Activated CD4-positive, alpha-beta T cell treated with anti-CD3 and anti-CD28 coated beads, Interleukin-2, Interleukin-6, amounts not matched to agents 100 ng/mL and 50 ng/mL, durations not matched to agents 16 hours and 8 hours (primary cell): Measurements from ENCODE around the gene KPNA1.
A peak's percentile ranks its signal among the peaks of the same experiment; 100 is the strongest.

Experiments used
- DNase-seq: peaks from one replicate; pipeline ENCODE4 v3.0.0-alpha.2; 2020

The KPNA1 gene

DNA sequence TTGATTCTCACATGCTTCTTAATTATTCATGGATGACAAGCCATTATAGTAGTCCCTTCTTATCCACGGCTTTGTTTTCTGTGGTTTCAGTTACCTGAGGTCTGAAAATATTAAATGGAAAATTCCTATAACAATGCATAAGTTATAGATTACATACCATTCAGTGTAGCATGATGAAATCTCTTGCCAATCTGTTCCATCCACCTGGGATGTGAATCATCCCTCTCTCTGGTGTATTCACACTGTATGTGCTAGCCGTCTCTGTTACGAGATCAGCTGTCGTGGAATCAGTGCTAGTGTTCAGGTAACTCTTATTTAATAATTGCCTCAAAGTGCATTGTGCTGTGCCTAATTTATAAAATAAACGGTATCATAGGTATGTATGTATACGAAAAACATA, 104.1 kb downstream of the KPNA1 start:
- no peak for DNase-seq

DNA sequence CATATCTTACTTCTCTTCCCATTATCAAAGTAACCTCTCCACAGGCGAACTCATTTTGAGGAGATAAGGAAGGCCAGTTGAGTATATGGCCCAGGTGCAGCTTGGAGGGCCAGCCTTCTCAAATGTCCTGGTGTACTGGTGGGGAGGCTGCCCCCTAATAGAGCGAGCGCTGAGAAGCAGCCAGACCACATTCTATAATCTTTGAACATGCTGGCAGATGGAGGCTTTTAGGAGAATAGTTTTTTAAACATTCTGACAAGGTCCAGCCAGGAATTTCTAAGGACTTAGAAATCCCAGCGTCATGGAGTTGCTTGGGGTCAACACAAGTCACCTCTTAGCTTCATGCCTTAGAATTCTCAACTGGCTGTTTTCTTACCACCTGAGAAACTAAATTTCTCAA, 104.6 kb downstream of the KPNA1 start:
- DNase-seq: no peak

GRCh38 chr3:122409446-122409845, 105.3 kb downstream of the KPNA1 start:
- no peak for DNase-seq

- no peak for DNase-seq
These were observed 106.8 kb downstream of the KPNA1 start for GRCh38 chr3:122407946-122408345.

GRCh38 chr3:122406198-122406597, 108.5 kb downstream of the KPNA1 start:
- DNase-seq: no peak

DNA sequence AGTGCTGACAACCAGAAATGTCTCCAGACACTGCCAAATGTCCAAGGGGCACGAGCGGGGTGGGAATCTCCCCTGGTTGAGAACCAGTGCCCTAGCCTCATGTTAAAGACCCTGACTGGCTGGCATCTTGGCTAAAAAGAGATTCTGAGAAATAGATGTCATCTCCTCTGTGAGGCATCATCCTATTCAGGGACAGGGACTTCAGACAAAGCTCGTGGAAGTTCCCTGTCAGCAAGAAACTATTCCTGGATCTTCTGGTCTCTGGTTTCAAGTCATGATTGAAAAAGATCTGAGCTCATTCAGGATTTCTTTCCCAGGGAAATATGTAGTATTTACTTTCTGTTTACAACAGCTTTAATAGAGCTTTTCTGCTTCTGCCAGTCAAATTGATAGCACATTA, 109.7 kb downstream of the KPNA1 start:
- no peak for DNase-seq

DNA sequence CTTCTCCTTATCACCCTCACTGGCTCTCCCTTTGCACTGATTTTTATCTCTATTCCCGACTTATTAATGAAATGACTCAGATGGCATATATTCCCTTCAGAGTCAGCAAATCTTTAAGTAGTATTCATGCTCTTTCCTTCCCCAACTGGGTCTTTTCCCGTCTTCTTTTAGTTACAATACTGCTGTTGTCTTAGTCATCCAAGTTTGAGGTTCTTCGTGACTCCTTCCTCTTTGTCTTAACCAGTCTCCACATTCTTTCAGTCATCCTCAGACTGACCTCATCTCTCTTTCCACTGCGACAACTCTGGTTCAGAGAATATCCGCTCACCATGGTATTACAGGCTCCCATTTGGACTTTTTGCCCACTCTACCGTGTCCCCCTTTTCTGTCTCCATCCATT, 111.2 kb downstream of the KPNA1 start:
- DNase-seq: no peak

- DNase-seq: no peak
These were observed 115.8 kb downstream of the KPNA1 start for GRCh38 chr3:122398920-122399319.

DNA sequence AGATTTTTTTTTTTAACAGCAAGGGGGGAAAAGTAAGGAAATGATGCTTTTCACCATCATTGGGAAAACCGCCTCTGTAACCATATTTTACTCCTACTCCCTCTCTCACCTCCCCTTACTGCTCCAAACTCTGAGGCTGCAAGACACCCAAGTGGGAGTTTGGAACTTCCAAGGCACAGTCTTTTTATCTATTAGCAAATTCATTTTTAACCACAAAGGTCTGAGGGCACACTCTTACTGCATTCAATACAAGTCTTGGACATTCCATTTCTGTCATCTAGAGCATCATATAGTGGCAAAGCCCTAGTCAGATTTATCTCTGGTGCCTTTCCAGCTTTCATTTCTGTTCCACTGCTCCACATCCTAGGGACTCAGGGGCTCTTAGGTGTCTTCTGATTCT, 117.5 kb downstream of the KPNA1 start:
- DNase-seq: no peak

GRCh38 chr3:122396511-122396910, 118.2 kb downstream of the KPNA1 start:
- DNase-seq: no peak

- no peak for DNase-seq
These were observed 119.2 kb downstream of the KPNA1 start for GRCh38 chr3:122395582-122395981.

DNA sequence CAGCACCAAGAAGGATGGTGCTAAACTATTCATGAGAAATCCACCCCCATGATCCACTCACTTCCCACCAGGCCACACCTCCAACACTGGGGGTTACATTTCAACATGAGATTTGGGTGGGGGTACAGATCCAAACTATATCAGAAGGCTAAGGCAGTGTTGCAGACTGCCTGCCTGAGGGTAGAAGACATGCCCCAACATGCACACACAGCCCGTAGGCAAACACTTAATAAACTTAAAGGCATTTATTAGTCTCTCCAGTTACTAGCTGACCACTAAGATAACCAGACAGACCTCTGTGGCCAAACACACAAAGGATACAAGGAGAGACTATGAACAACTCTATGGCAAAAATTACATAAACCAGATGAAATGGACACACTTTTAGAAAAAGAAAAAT, 120.6 kb downstream of the KPNA1 start:
- no peak for DNase-seq

- DNase-seq: peak; percentile 58
These were observed 121.6 kb downstream of the KPNA1 start for GRCh38 chr3:122392868-122393844.

DNA sequence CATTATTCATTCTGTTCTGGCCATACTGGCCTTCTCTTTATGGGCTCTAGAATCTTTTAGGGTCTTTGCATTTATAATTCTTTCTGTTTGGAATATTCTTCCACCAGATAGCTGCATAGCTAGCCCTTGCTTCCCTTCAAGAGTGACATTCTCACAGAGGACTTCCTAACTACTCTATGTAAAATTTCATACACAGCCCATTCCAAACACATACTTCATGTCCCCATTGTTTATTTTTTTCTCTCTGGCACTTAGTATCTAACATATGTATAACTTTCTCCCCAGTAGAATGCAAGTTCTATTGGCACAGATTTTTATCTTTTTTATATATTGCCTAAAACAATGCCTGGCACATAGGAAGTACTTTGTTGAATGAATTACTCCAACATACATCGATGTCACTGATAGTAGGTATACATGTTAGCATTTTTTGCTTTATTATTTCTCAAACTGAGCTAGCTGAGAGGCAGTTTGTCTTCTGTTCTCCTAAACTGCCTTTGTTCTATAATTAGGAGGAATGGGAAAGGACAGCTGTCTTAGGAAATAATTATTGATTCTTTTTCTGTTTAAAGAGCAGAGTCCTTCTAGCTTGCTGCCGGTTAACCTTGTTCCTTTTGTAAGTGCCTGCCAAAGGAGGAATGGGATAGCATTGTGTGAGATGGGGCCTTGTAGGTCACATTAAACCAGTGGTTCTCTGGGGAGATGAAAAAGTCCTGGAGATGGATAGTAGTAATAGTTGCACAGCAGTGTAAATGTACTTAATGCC, 122.9 kb downstream of the KPNA1 start:
- DNase-seq: no peak

DNA sequence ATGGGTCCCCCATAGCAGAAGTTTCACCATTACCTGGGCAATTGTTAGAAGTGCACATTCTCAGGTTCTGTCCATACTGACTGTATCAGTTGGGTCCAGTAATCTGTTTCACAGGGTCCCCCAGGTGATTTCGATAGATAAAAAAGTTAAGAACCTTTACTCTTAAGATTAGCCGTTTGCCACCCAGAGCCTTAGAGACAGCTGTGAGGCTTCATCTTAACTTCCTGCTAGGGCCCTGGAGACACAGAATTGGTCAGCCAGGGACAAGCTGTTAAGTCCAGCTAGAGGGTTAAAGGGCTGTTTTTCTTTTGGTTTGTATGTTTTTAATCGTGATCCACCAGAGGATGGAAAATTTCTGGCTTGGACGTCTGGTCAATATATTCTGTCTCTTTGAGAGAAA, 124.1 kb downstream of the KPNA1 start:
- no peak for DNase-seq

GRCh38 chr3:122389892-122390291, 124.8 kb downstream of the KPNA1 start:
- no peak for DNase-seq

- DNase-seq: no peak
These were observed 125.5 kb downstream of the KPNA1 start for GRCh38 chr3:122389197-122389596.

- DNase-seq: no peak
These were observed 127.0 kb downstream of the KPNA1 start for GRCh38 chr3:122387709-122388108.

DNA sequence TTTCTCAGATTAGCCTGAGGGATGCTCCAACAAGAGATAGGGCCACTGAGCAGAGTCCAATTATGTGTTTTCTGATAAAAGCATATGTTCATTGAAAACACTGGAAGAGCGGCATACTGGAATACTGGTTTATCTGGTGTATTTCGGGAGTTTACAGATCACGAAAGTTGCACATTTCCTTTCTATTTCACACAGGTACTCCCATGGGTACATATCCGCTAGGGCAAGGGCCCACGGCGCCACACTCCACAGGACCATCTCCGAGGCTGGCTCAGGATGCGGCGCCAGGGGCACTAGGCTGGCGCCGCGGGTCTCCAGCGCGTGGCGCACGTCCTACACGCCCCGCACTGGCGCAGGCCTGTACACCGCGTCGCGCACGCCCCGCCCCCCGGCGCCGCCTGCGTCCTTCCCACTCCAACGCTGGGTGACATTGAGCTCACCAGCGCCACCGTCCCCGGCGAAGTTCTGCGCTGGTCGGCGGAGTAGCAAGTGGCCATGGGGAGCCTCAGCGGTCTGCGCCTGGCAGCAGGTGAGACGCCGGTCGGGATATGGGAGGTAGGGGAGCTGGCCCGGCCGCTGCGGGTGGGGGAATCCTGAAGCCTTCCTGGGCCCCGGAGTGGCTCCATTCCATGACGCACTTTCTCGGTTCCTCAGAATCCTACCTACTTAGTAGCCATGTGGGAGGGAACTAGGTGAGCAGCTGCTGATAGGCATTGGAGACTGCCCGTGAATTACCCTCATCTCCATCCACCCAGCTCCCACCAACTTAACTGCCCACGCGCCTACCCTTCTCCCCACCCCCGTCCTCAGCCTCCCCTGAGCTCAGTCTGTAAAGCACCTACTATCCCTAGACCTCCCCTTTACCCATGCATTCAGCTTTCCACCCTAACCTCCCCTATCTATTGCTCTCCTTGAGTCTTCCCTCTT, 130.7 kb downstream of the KPNA1 start, which contains the start of gene FAM162A:
TSS of gene FAM162A (plus strand) at position 412 of the 927 bp plus-strand sequence. CDS start at position 496, 84 bp downstream.
- DNase-seq: peak; percentile 97

DNA sequence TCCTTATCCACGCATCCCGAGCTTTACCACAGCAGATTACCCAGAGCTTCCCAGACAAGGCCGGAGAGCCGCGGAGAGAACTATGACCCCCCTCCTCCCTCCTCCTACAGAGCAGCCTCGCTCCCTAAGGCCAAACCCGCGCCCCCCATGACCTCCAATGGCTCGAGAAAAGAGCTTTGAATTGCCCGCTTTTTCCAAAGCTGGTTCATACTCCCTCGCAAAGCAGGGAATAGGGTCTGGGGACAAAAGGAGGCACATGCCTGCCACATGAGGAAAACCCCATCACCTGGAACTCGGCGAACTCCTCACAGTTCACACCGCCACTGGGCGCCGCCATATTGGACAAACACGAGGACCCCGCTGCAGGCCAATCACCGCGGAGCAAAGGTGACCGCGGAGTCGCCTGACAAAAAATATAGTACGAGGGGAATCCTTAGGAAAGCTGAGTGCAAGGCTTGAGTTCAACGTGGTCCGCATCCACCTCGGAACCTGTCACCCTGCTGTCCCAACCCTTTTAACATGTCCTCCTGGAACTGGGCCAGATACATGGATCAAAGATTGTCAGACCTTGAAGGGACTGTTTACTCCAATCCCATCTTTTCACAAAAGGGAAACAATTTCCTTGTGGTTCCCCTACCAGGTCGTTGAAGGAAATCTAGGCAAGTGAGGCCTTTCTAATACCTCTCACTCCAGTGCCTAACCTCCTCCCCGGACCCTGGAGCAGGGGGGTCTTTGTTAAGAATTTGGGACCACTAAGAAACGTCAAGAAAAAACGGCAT, 131.7 kb downstream of the KPNA1 start, which contains the start of gene MIX23:
TSS of gene MIX23 (minus strand) at position 344 of the 779 bp plus-strand sequence. CDS start at position 337, 7 bp downstream.
- peak; percentile 92 for DNase-seq

DNA sequence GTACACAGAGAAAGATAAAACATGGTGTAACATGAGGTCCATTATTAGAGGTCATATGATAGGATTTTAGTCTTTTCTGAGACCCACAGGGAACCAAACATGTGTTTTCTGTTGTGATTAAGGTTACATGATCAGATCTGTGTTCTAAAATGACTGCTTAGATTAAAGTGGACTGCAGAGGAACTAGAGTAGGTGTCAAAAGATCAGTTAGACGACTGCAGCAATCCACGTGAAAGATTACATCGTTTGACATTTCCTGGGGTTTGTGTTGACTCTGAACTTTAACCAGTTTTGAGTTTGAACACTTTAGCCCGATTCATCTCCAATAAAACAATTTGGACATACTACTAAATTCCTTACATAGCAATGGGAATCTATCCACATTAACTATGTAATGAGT, 136.8 kb downstream of the KPNA1 start:
- DNase-seq: no peak

- no peak for DNase-seq
These were observed 140.7 kb downstream of the KPNA1 start for GRCh38 chr3:122374034-122374433.
